ENCODE data around the gene BOLL.

GRCh38 chr2:197804758-197805714 lies 19.9 kb upstream of the BOLL start:
- no peak for TF ChIP-seq YY1 (IDR thresholded peaks at IDR 0.05; ENCODE audit: insufficient read depth, insufficient read length)
- TF ChIP-seq ZNF274 (IDR thresholded peaks at IDR 0.05; ENCODE audit: low read depth, low read length): no peak
